NB4 (cell line): ENCODE measurements around the gene MYO19.

Experiments used
- CTCF ChIP-seq: IDR thresholded peaks from one replicate; pipeline ENCODE4 v1.5.1; 2012; ENCODE audit warnings: low read depth, low read length
- MAX ChIP-seq: IDR thresholded peaks from 2 replicates; pipeline ENCODE4 v1.6.1; 2011; ENCODE audit warnings: low read depth, low read length
- MYC ChIP-seq: IDR thresholded peaks from 2 replicates; pipeline ENCODE4 v1.6.1; 2011; ENCODE audit warnings: low read depth, low read length
- POLR2A ChIP-seq: IDR thresholded peaks from 2 replicates; pipeline ENCODE4 v1.6.1; 2011; ENCODE audit warnings: mild to moderate bottlenecking; ENCODE audit not compliant: insufficient read length; ENCODE audit errors: extremely low read depth

- TF ChIP-seq MAX = no peak
- no peak for TF ChIP-seq CTCF
- no peak for TF ChIP-seq POLR2A
- TF ChIP-seq MYC = no peak
These were observed 49.1 kb upstream of the MYO19 start for GRCh38 chr17:36583787-36584186.
